ENCODE data around the gene TGFB2. TPM values are rescaled to one million over a fixed set of nuclear protein-coding genes. Genes with fewer than 3 reads are reported as not detected.

TGFB2 gene
- total RNA-seq, 4 donors from 2014 or later = 5.3 to 12.6 (median 6.1) TPM

DNA sequence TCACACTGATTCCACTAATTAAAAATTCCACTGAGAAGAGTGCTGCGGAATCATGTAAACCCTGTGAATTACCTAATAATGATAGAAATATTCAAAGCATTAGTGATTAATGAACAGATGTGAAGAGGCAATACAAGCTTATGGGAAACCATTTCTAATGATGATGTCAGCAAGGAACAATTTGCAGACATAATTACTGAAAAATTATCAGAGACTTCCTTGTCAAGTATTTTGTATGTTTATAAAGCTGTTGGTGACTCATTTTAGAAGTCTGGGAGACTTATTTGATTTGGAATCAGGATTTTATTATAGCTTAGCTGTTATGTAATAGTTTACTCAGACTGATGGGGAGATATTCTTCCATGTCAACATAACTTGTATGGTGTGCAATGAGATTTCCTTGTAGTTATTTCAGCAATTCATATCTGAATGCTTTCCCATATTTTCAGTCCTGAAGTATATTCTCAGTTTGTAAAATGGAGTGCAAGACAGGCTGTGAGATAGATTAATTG is 135.5 kb downstream of the TGFB2 start:
- H3K36me3 ChIP-seq = no peaks in the 10 kb centered on the region
- no peaks in the 10 kb centered on the region for H3K27me3 ChIP-seq
- no peaks in the 10 kb centered on the region for H3K9me3 ChIP-seq
- DNase-seq (ENCODE audit: extremely low spot score) = no peak
- H3K4me3 ChIP-seq = no peak overlapping the region
- peaks cover 30 to 58% (median 47%) of the 10 kb centered on the region in 4 donors for H3K4me1 ChIP-seq
- WGBS = 33% methylated on average over 1 of the region's 1 CpG
- intact Hi-C loops (cut with DNase I) = no loop called here
- H3K27ac ChIP-seq (replicated peaks in 1 of 4) = peak overlapping the region; percentile 65 to 83 (median 80)
- TF ChIP-seq, protein P1, sequence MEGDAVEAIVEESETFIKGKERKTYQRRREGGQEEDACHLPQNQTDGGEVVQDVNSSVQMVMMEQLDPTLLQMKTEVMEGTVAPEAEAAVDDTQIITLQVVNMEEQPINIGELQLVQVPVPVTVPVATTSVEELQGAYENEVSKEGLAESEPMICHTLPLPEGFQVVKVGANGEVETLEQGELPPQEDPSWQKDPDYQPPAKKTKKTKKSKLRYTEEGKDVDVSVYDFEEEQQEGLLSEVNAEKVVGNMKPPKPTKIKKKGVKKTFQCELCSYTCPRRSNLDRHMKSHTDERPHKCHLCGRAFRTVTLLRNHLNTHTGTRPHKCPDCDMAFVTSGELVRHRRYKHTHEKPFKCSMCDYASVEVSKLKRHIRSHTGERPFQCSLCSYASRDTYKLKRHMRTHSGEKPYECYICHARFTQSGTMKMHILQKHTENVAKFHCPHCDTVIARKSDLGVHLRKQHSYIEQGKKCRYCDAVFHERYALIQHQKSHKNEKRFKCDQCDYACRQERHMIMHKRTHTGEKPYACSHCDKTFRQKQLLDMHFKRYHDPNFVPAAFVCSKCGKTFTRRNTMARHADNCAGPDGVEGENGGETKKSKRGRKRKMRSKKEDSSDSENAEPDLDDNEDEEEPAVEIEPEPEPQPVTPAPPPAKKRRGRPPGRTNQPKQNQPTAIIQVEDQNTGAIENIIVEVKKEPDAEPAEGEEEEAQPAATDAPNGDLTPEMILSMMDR (IDR thresholded peaks at IDR 0.05) = no peak
- TF ChIP-seq EP300 (IDR thresholded peaks at IDR 0.05) (no peak), POLR2A (IDR thresholded peaks at IDR 0.05; ENCODE audit: low read depth) (no peak), POLR2AphosphoS5 (IDR thresholded peaks at IDR 0.05) (peak in 1 of 2 donors; percentile 10)

DNA sequence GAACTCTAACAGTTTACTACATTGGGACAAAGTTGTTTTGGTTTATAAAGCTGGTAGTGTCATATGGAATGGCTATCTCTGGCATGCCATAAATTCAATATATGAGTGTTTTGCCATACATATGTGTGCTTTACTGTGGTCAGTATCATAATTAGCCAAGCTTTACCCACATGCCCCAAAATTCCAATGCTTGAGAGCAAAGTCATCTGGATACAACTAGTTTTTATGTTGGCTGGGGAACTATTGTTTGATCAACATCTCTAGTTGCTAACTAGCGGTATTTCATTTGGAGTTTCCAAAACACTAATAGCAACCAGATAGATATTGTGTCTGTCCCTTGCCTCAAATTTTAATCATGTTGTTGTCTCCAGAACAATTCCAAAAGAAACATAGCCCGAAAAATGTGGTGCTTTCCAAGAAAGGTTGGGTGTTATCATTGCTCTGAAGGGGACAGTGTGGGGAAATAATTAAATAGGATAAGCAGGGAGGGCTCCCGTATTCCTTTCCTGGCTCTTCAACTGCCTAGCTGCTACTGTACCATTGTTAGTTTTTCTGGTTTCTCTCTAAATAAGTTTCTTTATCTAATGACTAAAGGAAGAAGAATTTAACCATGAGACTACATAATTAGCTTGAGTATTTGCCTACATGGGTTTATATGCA is 136.1 kb downstream of the TGFB2 start:
- intact Hi-C loops (cut with DNase I) = no loop called here
- Histone ChIP-seq H3K27ac (replicated peaks in 1 of 4) (peak overlapping the region; percentile 65 to 83 (median 80)), H3K9me3 (no peaks in the 10 kb centered on the region), H3K36me3 (no peaks in the 10 kb centered on the region), H3K27me3 (no peaks in the 10 kb centered on the region), H3K4me1 (peaks cover 27 to 52% (median 44%) of the 10 kb centered on the region in 4 donors), H3K4me3 (no peak overlapping the region)
- DNase-seq (ENCODE audit: extremely low spot score) = no peak
- 45% methylated on average over 3 of the region's 3 CpGs for WGBS
- no peak for TF ChIP-seq POLR2A (IDR thresholded peaks at IDR 0.05; ENCODE audit: low read depth)
- no peak for TF ChIP-seq EP300 (IDR thresholded peaks at IDR 0.05)
- TF ChIP-seq, protein P1 (IDR thresholded peaks at IDR 0.05) = no peak
- no peak for TF ChIP-seq POLR2AphosphoS5 (IDR thresholded peaks at IDR 0.05)

- 69% methylated on average over 5 of the region's 5 CpGs for WGBS
- H3K27ac ChIP-seq (replicated peaks in 1 of 4) = peak overlapping the region; percentile 8 to 78 (median 38)
- peaks cover 28 to 48% (median 41%) of the 10 kb centered on the region in 4 donors for H3K4me1 ChIP-seq
- intact Hi-C loops (cut with DNase I) = no loop called here
- no peaks in the 10 kb centered on the region for H3K36me3 ChIP-seq
- no peaks in the 10 kb centered on the region for H3K9me3 ChIP-seq
- peak; percentile 15 to 69 for TF ChIP-seq POLR2AphosphoS5 (IDR thresholded peaks at IDR 0.05)
- TF ChIP-seq, protein P1 (IDR thresholded peaks at IDR 0.05) = no peak
- TF ChIP-seq POLR2A (IDR thresholded peaks at IDR 0.05; ENCODE audit: low read depth) = no peak
- H3K27me3 ChIP-seq = no peaks in the 10 kb centered on the region
- H3K4me3 ChIP-seq = no peak overlapping the region
- DNase-seq (ENCODE audit: extremely low spot score) = no peak
These were observed 137.5 kb downstream of the TGFB2 start for GRCh38 chr1:218482683-218483082.

DNA sequence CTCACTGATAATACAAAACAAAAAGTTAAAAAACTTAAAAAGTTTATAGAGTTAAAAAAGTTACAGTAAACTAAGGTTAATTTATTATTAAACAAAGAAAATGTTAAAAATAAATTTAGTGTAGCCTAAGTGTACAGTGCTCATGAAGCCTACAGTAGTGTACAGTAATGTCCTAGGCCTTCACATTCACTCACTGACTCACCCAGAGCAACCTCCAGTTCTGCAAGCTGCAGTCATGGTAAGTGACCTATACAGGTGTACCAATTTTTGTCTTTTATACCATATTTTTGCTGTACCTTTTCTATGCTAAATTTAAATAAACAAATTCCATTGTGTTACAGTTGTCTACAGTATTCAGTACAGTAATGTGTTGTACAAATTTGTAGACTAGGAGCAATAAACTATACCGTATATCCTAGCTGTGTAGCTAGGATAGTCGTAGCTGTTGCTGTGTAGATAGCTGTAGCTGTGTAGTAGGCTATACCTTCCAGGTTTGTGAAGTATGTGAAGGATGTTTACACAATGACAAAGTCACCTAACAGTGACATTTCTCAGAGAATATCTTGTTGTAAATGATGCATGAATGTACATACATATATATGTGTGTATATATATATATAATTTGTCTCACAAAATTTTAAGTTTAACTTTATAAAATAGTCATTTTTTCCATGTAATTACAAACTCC is 140.2 kb downstream of the TGFB2 start:
- no peak for DNase-seq (ENCODE audit: extremely low spot score)
- H3K27ac ChIP-seq (replicated peaks in 1 of 4) = no peak overlapping the region
- no peak for TF ChIP-seq POLR2AphosphoS5 (IDR thresholded peaks at IDR 0.05)
- no peak for TF ChIP-seq EP300 (IDR thresholded peaks at IDR 0.05)
- TF ChIP-seq, protein P1 (IDR thresholded peaks at IDR 0.05) = no peak
- TF ChIP-seq POLR2A (IDR thresholded peaks at IDR 0.05; ENCODE audit: low read depth) = no peak
- H3K9me3 ChIP-seq = no peaks in the 10 kb centered on the region
- H3K27me3 ChIP-seq = no peaks in the 10 kb centered on the region
- H3K4me1 ChIP-seq = peaks cover 21 to 41% (median 34%) of the 10 kb centered on the region in 4 donors
- no peaks in the 10 kb centered on the region for H3K36me3 ChIP-seq
- 93% methylated on average over 2 of the region's 2 CpGs for WGBS
- intact Hi-C loops (cut with DNase I) = no loop called here
- H3K4me3 ChIP-seq = no peak overlapping the region
